Esophagus muscularis mucosa (tissue), 4 donors: ENCODE measurements around the gene CAMK2N1. TPM values are rescaled to one million over a fixed set of nuclear protein-coding genes. Genes with fewer than 3 reads are reported as not detected.

ENCODE experiments used
- DNase-seq: peaks from one replicate; pipeline ENCODE4 v3.0.0-alpha.2; 2017; ENCODE audit errors: extremely low spot score
- H3K27ac ChIP-seq, 4 donors: fragments of 200-600 bp; sonication (generic); replicated peaks in 1 of 4; 1 replicate in 3 of 4; 2 replicates in 1 of 4; pipeline ENCODE4 v1.5.1; 2016 to 2019; ENCODE audit warnings: mild to moderate bottlenecking in 1 of 4
- H3K27me3 ChIP-seq, 4 donors: fragments of 200-600 bp; sonication (generic); one replicate each; pipeline versions ENCODE4 v1.5.1 to v1.6.0; 2016 to 2019
- H3K36me3 ChIP-seq, 4 donors: fragments of 200-600 bp; sonication (generic); one replicate each; pipeline ENCODE4 v1.5.1; 2016 to 2019
- H3K4me1 ChIP-seq, 4 donors: fragments of 200-600 bp; sonication (generic); one replicate each; pipeline ENCODE4 v1.5.1; 2016 to 2019
- H3K4me3 ChIP-seq, 4 donors: fragments of 200-600 bp; sonication (generic); 1 replicate in 2 of 4; 2 replicates in 2 of 4; pipeline ENCODE4 v1.5.1; 2016 to 2019; ENCODE audit warnings: mild to moderate bottlenecking in 4 of 4, moderate library complexity in 1 of 4
- H3K9me3 ChIP-seq, 4 donors: fragments of 200-600 bp; sonication (generic); 1 replicate in 3 of 4; 2 replicates in 1 of 4; pipeline ENCODE4 v1.5.1; 2016 to 2019
- EP300 ChIP-seq: sonication (generic); formaldehyde crosslinking; IDR thresholded peaks from one replicate; pipeline ENCODE4 v1.6.1; 2017; ENCODE audit warnings: antibody characterized with exemption
- POLR2A ChIP-seq: fragments of 450-650 bp; IDR thresholded peaks from one replicate; pipeline ENCODE4 v1.6.1; 2017; ENCODE audit warnings: antibody characterized with exemption, moderate library complexity, mild to moderate bottlenecking, low read depth
- POLR2AphosphoS5 ChIP-seq, 2 donors: sonication (generic); formaldehyde crosslinking; IDR thresholded peaks; one replicate each; pipeline ENCODE4 v1.6.1; 2017; ENCODE audit warnings: antibody characterized with exemption in 2 of 2
- WGBS: methylation state at CpG from one replicate; pipeline ENCODE4 v1.1.5; 2018; 5-methylcytosine and 5-hydroxymethylcytosine counted together
- intact Hi-C: fragments of 100-400 bp; cut with DNase I; formaldehyde crosslinking; loops from one replicate; pipeline ENCODE4 v1.15.1; 2023
- total RNA-seq, 4 donors: library from RNA; depleted of rRNA; stranded (reverse); fragments of >200 nt; gene quantifications; one replicate each; pipeline versions ENCODE4 v1.1.0 to v1.2.1, GENCODE V29; 2016
- TF ChIP-seq, protein P1 (sequence below), 3 experiments: fragments of 200-600 bp in 2 of 3; fragments of 450-650 bp in 1 of 3; sonication (generic) in 2 of 3; IDR thresholded peaks; one replicate each; pipeline ENCODE4 v1.5.1; 2017 to 2019; ENCODE audit warnings: antibody characterized with exemption in 3 of 3, mild to moderate bottlenecking in 2 of 3, moderate library complexity in 1 of 3

Gene CAMK2N1
- total RNA-seq, 4 donors from 2014 or later, result 22.2 to 31.1 (median 25.6) TPM

DNA sequence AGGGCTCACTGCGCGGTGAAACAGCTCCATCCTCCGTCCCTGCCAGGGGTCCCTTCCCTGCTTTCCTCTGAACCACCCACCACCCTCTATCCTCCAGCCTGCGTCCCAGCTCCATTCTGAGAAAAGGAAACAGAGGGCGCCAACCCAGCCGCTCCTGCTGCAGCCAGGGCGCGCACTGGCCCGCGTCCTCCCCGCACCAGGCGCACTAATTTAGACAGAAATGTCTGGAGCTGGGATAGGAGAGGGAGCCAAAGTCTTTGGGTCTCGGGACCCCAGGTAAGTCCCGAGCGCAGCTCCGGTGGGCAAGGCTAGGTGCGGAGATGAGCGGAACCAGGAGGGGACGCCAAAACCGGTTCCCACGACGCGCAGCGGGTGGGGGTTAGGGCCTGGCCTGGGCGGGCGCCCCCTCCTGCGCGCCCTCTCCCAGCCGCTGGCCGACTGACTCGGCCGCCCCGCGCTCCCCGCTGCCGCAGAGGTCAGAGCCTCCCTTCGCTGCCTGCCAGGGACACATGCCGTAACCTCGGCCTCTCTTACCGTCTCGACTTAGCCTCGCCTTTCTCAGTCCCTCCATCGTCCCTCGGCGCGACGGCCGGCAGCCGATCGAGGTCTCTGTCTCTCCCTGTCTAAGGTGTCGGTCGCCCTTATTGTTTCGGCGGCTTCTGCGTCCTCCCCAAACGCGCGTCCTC, 2.0 kb downstream of the CAMK2N1 start:
- Histone ChIP-seq H3K9me3 (no peaks in the 10 kb centered on the region), H3K27me3 (peaks cover 0 to 30% (median 2%) of the 10 kb centered on the region in 4 donors), H3K4me3 (peak overlapping the region; percentile 66 to 89 (median 74)), H3K4me1 (peaks cover 17 to 54% (median 51%) of the 10 kb centered on the region in 4 donors), H3K27ac (peak overlapping the region; percentile 92 to 96 (median 94)), H3K36me3 (no peaks in the 10 kb centered on the region)
- WGBS, result 1% methylated on average over 34 of the region's 58 CpGs
- intact Hi-C loops, result no loop called here
- DNase-seq, result no peak
- TF ChIP-seq, protein P1, sequence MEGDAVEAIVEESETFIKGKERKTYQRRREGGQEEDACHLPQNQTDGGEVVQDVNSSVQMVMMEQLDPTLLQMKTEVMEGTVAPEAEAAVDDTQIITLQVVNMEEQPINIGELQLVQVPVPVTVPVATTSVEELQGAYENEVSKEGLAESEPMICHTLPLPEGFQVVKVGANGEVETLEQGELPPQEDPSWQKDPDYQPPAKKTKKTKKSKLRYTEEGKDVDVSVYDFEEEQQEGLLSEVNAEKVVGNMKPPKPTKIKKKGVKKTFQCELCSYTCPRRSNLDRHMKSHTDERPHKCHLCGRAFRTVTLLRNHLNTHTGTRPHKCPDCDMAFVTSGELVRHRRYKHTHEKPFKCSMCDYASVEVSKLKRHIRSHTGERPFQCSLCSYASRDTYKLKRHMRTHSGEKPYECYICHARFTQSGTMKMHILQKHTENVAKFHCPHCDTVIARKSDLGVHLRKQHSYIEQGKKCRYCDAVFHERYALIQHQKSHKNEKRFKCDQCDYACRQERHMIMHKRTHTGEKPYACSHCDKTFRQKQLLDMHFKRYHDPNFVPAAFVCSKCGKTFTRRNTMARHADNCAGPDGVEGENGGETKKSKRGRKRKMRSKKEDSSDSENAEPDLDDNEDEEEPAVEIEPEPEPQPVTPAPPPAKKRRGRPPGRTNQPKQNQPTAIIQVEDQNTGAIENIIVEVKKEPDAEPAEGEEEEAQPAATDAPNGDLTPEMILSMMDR (IDR thresholded peaks at IDR 0.05), result peak in 1 of 3 experiments; percentile 4
- no peak for TF ChIP-seq EP300

DNA sequence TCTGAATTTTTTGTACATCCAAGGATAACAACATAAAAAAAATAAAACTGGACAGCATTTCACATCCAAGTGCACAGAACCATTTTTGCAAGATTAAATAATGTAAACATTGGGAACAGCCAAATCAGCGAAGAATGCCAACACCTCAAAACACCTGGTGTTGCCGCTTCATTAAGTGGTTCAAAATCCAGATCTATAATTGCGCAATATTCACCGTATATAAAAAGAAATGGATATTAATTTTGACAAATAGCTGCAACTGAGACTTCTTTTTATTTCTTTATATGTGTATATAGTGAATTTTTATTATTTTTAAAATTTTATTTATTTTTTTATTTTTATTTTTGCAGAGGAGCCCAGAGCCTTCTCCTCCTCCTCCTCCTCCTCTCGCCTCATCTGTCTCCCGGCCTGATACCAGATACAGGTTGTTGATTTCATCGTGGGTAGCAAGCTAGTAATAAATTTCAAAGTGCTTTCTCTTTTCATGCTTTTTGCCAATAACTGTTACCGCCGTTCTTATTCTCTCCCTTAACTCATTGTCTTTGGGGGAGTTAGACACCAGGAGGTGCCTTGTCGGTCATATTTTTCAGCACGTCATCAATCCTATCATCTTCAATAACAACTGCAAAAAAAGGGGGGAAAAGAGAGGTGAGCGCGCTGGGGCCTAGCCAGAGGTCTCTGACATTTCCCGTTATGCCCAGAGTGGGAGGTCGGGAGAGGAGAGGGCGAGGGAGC, 2.7 kb downstream of the CAMK2N1 start:
- DNase-seq, result no peak
- 56% methylated on average over 16 of the region's 16 CpGs for WGBS
- Histone ChIP-seq H3K9me3 (no peaks in the 10 kb centered on the region), H3K4me3 (peak overlapping the region; percentile 66 to 89 (median 74)), H3K27ac (peak overlapping the region in 3 of 4 donors; percentile 92 to 96 (median 94)), H3K4me1 (peaks cover 17 to 54% (median 52%) of the 10 kb centered on the region in 4 donors), H3K27me3 (peaks cover 0 to 32% (median 2%) of the 10 kb centered on the region in 4 donors), H3K36me3 (no peaks in the 10 kb centered on the region)
- TF ChIP-seq POLR2A (no peak), EP300 (no peak), POLR2AphosphoS5 (IDR thresholded peaks at IDR 0.05) (no peak)
- TF ChIP-seq, protein P1 (IDR thresholded peaks at IDR 0.05), result no peak
- intact Hi-C loops, result no loop called here

DNA sequence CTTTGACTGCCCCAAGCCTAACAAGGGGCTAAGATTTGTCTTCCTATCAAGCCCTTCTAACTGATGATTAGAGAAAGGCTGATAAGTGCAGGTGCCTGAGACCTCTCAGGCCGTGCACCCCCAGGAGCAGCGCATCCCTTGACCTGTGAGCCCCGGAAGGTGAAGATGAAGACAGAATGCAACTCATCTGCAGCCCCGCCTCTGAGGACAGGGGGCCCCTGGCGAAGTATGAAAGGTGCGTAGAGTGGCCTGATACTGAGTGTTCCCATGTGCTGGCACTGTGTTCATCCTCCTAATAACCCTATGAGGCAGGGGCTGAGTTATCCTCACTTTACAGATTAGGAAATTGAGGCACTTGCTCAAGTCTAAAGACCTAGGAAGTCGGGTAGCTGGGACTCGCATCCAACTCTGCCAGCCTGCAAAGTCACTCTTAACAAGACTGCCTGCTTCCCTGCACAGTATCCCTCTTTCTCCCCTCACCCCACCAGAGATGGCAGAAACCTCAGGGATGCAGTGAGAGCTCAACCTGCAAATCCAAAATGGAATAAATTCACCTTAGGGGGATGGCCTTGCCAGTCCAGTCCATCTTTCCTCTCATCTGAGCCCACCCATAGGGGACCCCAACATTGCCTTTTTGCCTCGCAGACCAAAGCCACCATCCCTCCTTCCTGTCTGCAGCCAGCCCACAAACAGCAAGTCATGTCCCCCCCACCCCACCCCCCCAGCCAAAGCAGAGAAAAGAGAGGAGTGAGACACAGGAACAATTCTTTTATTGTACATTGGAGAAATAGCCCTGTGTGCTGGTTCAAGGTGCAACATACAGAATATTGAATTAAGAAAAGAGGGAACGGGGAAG, 4.1 kb downstream of the CAMK2N1 start:
- Histone ChIP-seq H3K9me3 (no peaks in the 10 kb centered on the region), H3K27me3 (peaks cover 0 to 40% (median 2%) of the 10 kb centered on the region in 4 donors), H3K36me3 (no peaks in the 10 kb centered on the region), H3K27ac (no peak overlapping the region), H3K4me3 (no peak overlapping the region), H3K4me1 (peaks cover 17 to 63% (median 58%) of the 10 kb centered on the region in 4 donors)
- 78% methylated on average over 10 of the region's 10 CpGs for WGBS
- intact Hi-C loops, result no loop called here
- DNase-seq, result no peak
- TF ChIP-seq POLR2AphosphoS5 (IDR thresholded peaks at IDR 0.05) (no peak), EP300 (no peak), POLR2A (no peak)
- TF ChIP-seq, protein P1 (IDR thresholded peaks at IDR 0.05), result no peak

DNA sequence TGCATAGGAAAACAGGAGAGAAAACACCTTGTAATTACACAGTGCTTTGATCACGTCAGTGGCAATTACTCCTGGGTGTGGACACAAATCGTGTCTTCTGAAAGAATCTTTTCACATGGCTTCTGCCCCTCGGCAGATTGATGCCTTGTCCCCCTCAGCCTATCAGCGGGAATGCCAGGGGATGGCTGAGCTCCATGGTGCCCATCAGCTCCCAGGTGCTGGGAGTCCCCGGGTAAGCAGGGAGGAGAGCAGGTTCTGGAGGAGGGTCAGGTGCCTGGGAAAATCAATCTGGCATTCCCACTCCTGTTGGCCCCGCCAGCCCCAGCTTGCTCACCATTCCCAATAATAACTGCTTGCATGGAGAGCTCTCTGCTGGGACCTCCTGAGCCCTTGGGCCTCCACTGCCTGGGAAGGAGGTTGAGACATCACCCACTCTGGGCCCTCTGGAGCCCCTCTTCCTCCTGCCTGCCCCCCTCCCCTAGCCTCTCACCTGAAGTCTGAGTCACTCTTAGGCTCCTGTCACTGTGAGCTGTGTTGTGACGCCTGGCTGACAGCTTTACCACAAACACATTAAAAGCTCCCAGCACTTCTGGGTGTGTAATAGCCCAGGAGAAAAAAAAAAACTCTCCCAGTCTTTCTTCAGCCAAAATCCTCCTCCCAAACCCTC, 4.9 kb downstream of the CAMK2N1 start:
- H3K4me1 ChIP-seq, result peaks cover 21 to 63% (median 58%) of the 10 kb centered on the region in 4 donors
- DNase-seq, result no peak
- H3K36me3 ChIP-seq, result no peaks in the 10 kb centered on the region
- no peaks in the 10 kb centered on the region for H3K9me3 ChIP-seq
- H3K27ac ChIP-seq, result no peak overlapping the region
- H3K27me3 ChIP-seq, result peaks cover 0 to 40% (median 4%) of the 10 kb centered on the region in 4 donors
- TF ChIP-seq POLR2A, result no peak
- TF ChIP-seq EP300, result no peak
- TF ChIP-seq, protein P1 (IDR thresholded peaks at IDR 0.05), result no peak
- no peak for TF ChIP-seq POLR2AphosphoS5 (IDR thresholded peaks at IDR 0.05)
- WGBS, result 63% methylated on average over 4 of the region's 7 CpGs
- intact Hi-C loops, result no loop called here
- no peak overlapping the region for H3K4me3 ChIP-seq
